ENCODE measurements around the gene IL15RA. TPM values are rescaled to one million over a fixed set of nuclear protein-coding genes. Genes with fewer than 3 reads are reported as not detected.

The IL15RA gene
- total RNA-seq, 4 donors from 2014 or later, result 10.6 to 34.3 (median 22.8) TPM

GRCh38 chr10:5904227-5904626, 73.1 kb downstream of the IL15RA start:
- Histone ChIP-seq H3K36me3 (peaks cover 0 to 5% of the 10 kb centered on the region in 2 donors), H3K9me3 (no peaks in the 10 kb centered on the region), H3K4me3 (replicated peaks in 1 of 3) (no peak overlapping the region), H3K4me1 (no peaks in the 10 kb centered on the region), H3K27ac (no peak overlapping the region), H3K27me3 (no peaks in the 10 kb centered on the region)
- intact Hi-C loops (cut with DNase I), result no loop called here
- DNase-seq, result no peak
- WGBS, 2 donors, result 75% methylated on average over 4 of the region's 4 CpGs
- TF ChIP-seq POLR2A (IDR thresholded peaks at IDR 0.05), result no peak
- TF ChIP-seq CTCF (IDR thresholded peaks at IDR 0.05), result no peak

- Histone ChIP-seq H3K9me3 (no peaks in the 10 kb centered on the region), H3K36me3 (no peaks in the 10 kb centered on the region), H3K4me1 (no peaks in the 10 kb centered on the region), H3K4me3 (replicated peaks in 1 of 3) (no peak overlapping the region), H3K27me3 (no peaks in the 10 kb centered on the region), H3K27ac (no peak overlapping the region)
- intact Hi-C loops (cut with DNase I), result no loop called here
- TF ChIP-seq CTCF (IDR thresholded peaks at IDR 0.05) (no peak), POLR2A (IDR thresholded peaks at IDR 0.05) (no peak)
- DNase-seq, result no peak
- 99 to 100% methylated on average over 6 of the region's 6 CpGs for WGBS, 2 donors
These were observed 73.8 kb downstream of the IL15RA start for GRCh38 chr10:5903563-5903962.

- H3K36me3 ChIP-seq, result no peaks in the 10 kb centered on the region
- no peak overlapping the region for H3K4me3 ChIP-seq (replicated peaks in 1 of 3)
- intact Hi-C loops (cut with DNase I), result no loop called here
- WGBS, 2 donors, result 93 to 96% methylated on average over 18 of the region's 18 CpGs
- no peak for TF ChIP-seq POLR2A (IDR thresholded peaks at IDR 0.05)
- no peak for TF ChIP-seq CTCF (IDR thresholded peaks at IDR 0.05)
- H3K27ac ChIP-seq, result no peak overlapping the region
- no peak for DNase-seq
- H3K27me3 ChIP-seq, result no peaks in the 10 kb centered on the region
- H3K4me1 ChIP-seq, result no peaks in the 10 kb centered on the region
- H3K9me3 ChIP-seq, result no peaks in the 10 kb centered on the region
These were observed 74.7 kb downstream of the IL15RA start for GRCh38 chr10:5902511-5903274.

Small RNA genes lying within 50 kb of the gene (small RNA-seq; reads per million reads assigned to genes)
- not detected for gene RF00397

Other genes with a start within 250 kb of the IL15RA start
- 100 to 1,000 TPM; 189 to 281 (median 236) TPM for gene GDI2, start 164.1 kb downstream of the IL15RA start, total RNA-seq
- gene ANKRD16, start 87.7 kb downstream of the IL15RA start, total RNA-seq, result 10 to 100 TPM in 3 of 4 donors, 1 to 10 TPM in 1; 8.0 to 19.8 (median 13.1) TPM
- gene FBH1, start 87.3 kb downstream of the IL15RA start, total RNA-seq, result 100 to 1,000 TPM in 1 of 4 donors, 10 to 100 TPM in 3; 88.3 to 100 (median 94.8) TPM
- 10 to 100 TPM in 1 of 4 donors, 1 to 10 TPM in 3; 1.7 to 11.3 (median 2.3) TPM for gene IL2RA, start 84.8 kb upstream of the IL15RA start, total RNA-seq
- 10 to 100 TPM; 64.3 to 93.3 (median 81.7) TPM for gene RBM17, start 111.5 kb upstream of the IL15RA start, total RNA-seq
- gene PFKFB3, start 225.4 kb upstream of the IL15RA start, total RNA-seq, result 10 to 100 TPM in 2 of 4 donors, 1 to 10 TPM in 2; 8.4 to 11.8 (median 9.4) TPM

All from thyroid gland (tissue), 4 donors.